Measurements from ENCODE around the gene NECTIN1. TPM values are rescaled to one million over a fixed set of nuclear protein-coding genes. Genes with fewer than 3 reads are reported as not detected.

Gene NECTIN1
- total RNA-seq, 2 donors from 2014 or later: 29.3 to 45.3 TPM

GRCh38 chr11:119640541-119640940 is 88.5 kb downstream of the NECTIN1 start:
- H3K4me3 ChIP-seq (ENCODE audit: low read length): no peak overlapping the region
- no peak for TF ChIP-seq CTCF (conservative IDR thresholded peaks at IDR 0.05)
- DNase-seq: no peak
- no peaks in the 10 kb centered on the region for H3K36me3 Mint-ChIP-seq (ENCODE audit: low read depth)
- H3K4me3 Mint-ChIP-seq: no peak overlapping the region
- H3K27ac Mint-ChIP-seq: no peak overlapping the region
- H3K36me3 ChIP-seq (ENCODE audit: control insufficient read depth, insufficient read depth, low read length): no peaks in the 10 kb centered on the region
- peaks cover 28% of the 10 kb centered on the region for H3K4me1 Mint-ChIP-seq
- H3K27ac ChIP-seq (ENCODE audit: low read depth, low read length): no peak overlapping the region
- 83 to 100% methylated on average over 2 to 6 of the region's 6 CpGs for WGBS, 2 experiments (ENCODE audit: insufficient coverage in 1 of 2, insufficient read length in 1 of 2)
- H3K9me3 Mint-ChIP-seq: no peaks in the 10 kb centered on the region
- H3K9me3 ChIP-seq (ENCODE audit: control insufficient read depth, low read length): no peaks in the 10 kb centered on the region
- no peak overlapping the region for H3K9ac ChIP-seq (ENCODE audit: extremely low read depth, low read length, poor library complexity, severe bottlenecking)
- peaks cover 2% of the 10 kb centered on the region for H3K27me3 Mint-ChIP-seq (ENCODE audit: insufficient read depth)
- no peaks in the 10 kb centered on the region for H3K27me3 ChIP-seq (ENCODE audit: control insufficient read depth, insufficient read depth, low read length, poor library complexity, severe bottlenecking)
- peaks cover 8% of the 10 kb centered on the region for H3K4me1 ChIP-seq (ENCODE audit: control insufficient read depth, insufficient read depth, low read length)

- no peak for DNase-seq
- Mint-ChIP-seq H3K36me3 (ENCODE audit: low read depth) (no peaks in the 10 kb centered on the region), H3K4me1 (peaks cover 20% of the 10 kb centered on the region), H3K9me3 (no peaks in the 10 kb centered on the region), H3K27me3 (ENCODE audit: insufficient read depth) (peaks cover 4% of the 10 kb centered on the region), H3K27ac (no peak overlapping the region), H3K4me3 (no peak overlapping the region)
- Histone ChIP-seq H3K9ac (ENCODE audit: extremely low read depth, low read length, poor library complexity, severe bottlenecking) (no peak overlapping the region), H3K27ac (ENCODE audit: low read depth, low read length) (no peak overlapping the region), H3K4me1 (ENCODE audit: control insufficient read depth, insufficient read depth, low read length) (peaks cover 8% of the 10 kb centered on the region), H3K27me3 (ENCODE audit: control insufficient read depth, insufficient read depth, low read length, poor library complexity, severe bottlenecking) (no peaks in the 10 kb centered on the region), H3K9me3 (ENCODE audit: control insufficient read depth, low read length) (no peaks in the 10 kb centered on the region), H3K36me3 (ENCODE audit: control insufficient read depth, insufficient read depth, low read length) (no peaks in the 10 kb centered on the region), H3K4me3 (ENCODE audit: low read length) (no peak overlapping the region)
- 68 to 71% methylated on average over 7 to 11 of the region's 11 CpGs for WGBS, 2 experiments (ENCODE audit: insufficient coverage in 1 of 2, insufficient read length in 1 of 2)
- TF ChIP-seq CTCF (conservative IDR thresholded peaks at IDR 0.05): no peak
Observed at GRCh38 chr11:119639642-119640205, 89.3 kb downstream of the NECTIN1 start.

- Mint-ChIP-seq H3K4me3 (no peak overlapping the region), H3K36me3 (ENCODE audit: low read depth) (no peaks in the 10 kb centered on the region), H3K4me1 (peaks cover 16% of the 10 kb centered on the region), H3K27me3 (ENCODE audit: insufficient read depth) (peaks cover 5% of the 10 kb centered on the region), H3K9me3 (no peaks in the 10 kb centered on the region), H3K27ac (no peak overlapping the region)
- Histone ChIP-seq H3K4me3 (ENCODE audit: low read length) (no peak overlapping the region), H3K36me3 (ENCODE audit: control insufficient read depth, insufficient read depth, low read length) (no peaks in the 10 kb centered on the region), H3K9me3 (ENCODE audit: control insufficient read depth, low read length) (no peaks in the 10 kb centered on the region), H3K27me3 (ENCODE audit: control insufficient read depth, insufficient read depth, low read length, poor library complexity, severe bottlenecking) (no peaks in the 10 kb centered on the region), H3K4me1 (ENCODE audit: control insufficient read depth, insufficient read depth, low read length) (peaks cover 8% of the 10 kb centered on the region), H3K27ac (ENCODE audit: low read depth, low read length) (no peak overlapping the region), H3K9ac (ENCODE audit: extremely low read depth, low read length, poor library complexity, severe bottlenecking) (no peak overlapping the region)
- DNase-seq: no peak
- 82 to 85% methylated on average over 8 to 11 of the region's 11 CpGs for WGBS, 2 experiments (ENCODE audit: insufficient coverage in 1 of 2, insufficient read length in 1 of 2)
- no peak for TF ChIP-seq CTCF (conservative IDR thresholded peaks at IDR 0.05)
Observed at GRCh38 chr11:119638851-119639250, 90.1 kb downstream of the NECTIN1 start.

Data from endodermal cell (in vitro differentiated cells).